ENCODE data around the gene ZNF599. TPM values are rescaled to one million over a fixed set of nuclear protein-coding genes. Genes with fewer than 3 reads are reported as not detected.

The ZNF599 gene
- polyA plus RNA-seq, 1 donor from 2014 or later = 14.9 TPM

- Histone ChIP-seq H4K20me1 (ENCODE audit: insufficient read depth) (no peaks in the 10 kb centered on the region), H2AFZ (ENCODE audit: low read depth, low read length) (no peak overlapping the region), H3K9me2 (ENCODE audit: insufficient read depth, low read length) (no peaks in the 10 kb centered on the region), H3K9ac (ENCODE audit: low read length) (no peak overlapping the region), H3K27me3 (ENCODE audit: insufficient read depth, low read depth, low read length) (no peaks in the 10 kb centered on the region), H3K4me3 (ENCODE audit: low read length) (no peak overlapping the region), H3K79me2 (replicated peaks; ENCODE audit: insufficient read depth, low read length) (no peaks in the 10 kb centered on the region), H3F3A (ENCODE audit: insufficient read depth, low read length, poor library complexity, severe bottlenecking) (no peaks in the 10 kb centered on the region), H3K4me2 (ENCODE audit: low read length) (no peak overlapping the region), H3K9me3 (ENCODE audit: low read length) (no peaks in the 10 kb centered on the region), H3K27ac (ENCODE audit: low read length) (no peak overlapping the region), H3K36me3 (ENCODE audit: insufficient read depth, low read length) (no peaks in the 10 kb centered on the region)
- TF ChIP-seq REST (IDR thresholded peaks at IDR 0.05; ENCODE audit: borderline replicate concordance) (no peak), EP300 (conservative IDR thresholded peaks at IDR 0.05; ENCODE audit: poor library complexity, severe bottlenecking) (no peak), SMC3 (conservative IDR thresholded peaks at IDR 0.05; ENCODE audit: poor library complexity) (no peak), EZH2 (IDR thresholded peaks at IDR 0.05; ENCODE audit: borderline replicate concordance, insufficient read depth, low read length, poor library complexity, severe bottlenecking) (no peak), RAD21 (conservative IDR thresholded peaks at IDR 0.05) (no peak), MXI1 (conservative IDR thresholded peaks at IDR 0.05; ENCODE audit: poor library complexity, severe bottlenecking) (no peak), CTCF (IDR thresholded peaks at IDR 0.05; ENCODE audit: poor library complexity, severe bottlenecking) (no peak), POLR2AphosphoS5 (IDR thresholded peaks at IDR 0.05) (no peak), TAF1 (IDR thresholded peaks at IDR 0.05; ENCODE audit: low read depth) (no peak)
These were observed 15.1 kb upstream of the ZNF599 start for GRCh38 chr19:34788074-34788473.

- Histone ChIP-seq H3K27ac (ENCODE audit: low read length) (no peak overlapping the region), H3K9me2 (ENCODE audit: insufficient read depth, low read length) (no peaks in the 10 kb centered on the region)
These were observed 14.2 kb upstream of the ZNF599 start for GRCh38 chr19:34787059-34787824.

More at GRCh38 chr19:34787059-34787824, 14.2 kb upstream of the ZNF599 start:
- Histone ChIP-seq H2AFZ (ENCODE audit: low read depth, low read length) (no peak overlapping the region), H3K79me2 (replicated peaks; ENCODE audit: insufficient read depth, low read length) (no peaks in the 10 kb centered on the region), H3K4me3 (ENCODE audit: low read length) (no peak overlapping the region), H3F3A (ENCODE audit: insufficient read depth, low read length, poor library complexity, severe bottlenecking) (no peaks in the 10 kb centered on the region), H3K36me3 (ENCODE audit: insufficient read depth, low read length) (no peaks in the 10 kb centered on the region), H4K20me1 (ENCODE audit: insufficient read depth) (no peaks in the 10 kb centered on the region), H3K9me3 (ENCODE audit: low read length) (no peaks in the 10 kb centered on the region), H3K27me3 (ENCODE audit: insufficient read depth, low read depth, low read length) (no peaks in the 10 kb centered on the region), H3K9ac (ENCODE audit: low read length) (no peak overlapping the region), H3K4me2 (ENCODE audit: low read length) (no peak overlapping the region)
- no peak for TF ChIP-seq REST (IDR thresholded peaks at IDR 0.05; ENCODE audit: borderline replicate concordance)
- TF ChIP-seq EP300 (conservative IDR thresholded peaks at IDR 0.05; ENCODE audit: poor library complexity, severe bottlenecking) = no peak
- no peak for TF ChIP-seq EZH2 (IDR thresholded peaks at IDR 0.05; ENCODE audit: borderline replicate concordance, insufficient read depth, low read length, poor library complexity, severe bottlenecking)
- TF ChIP-seq MXI1 (conservative IDR thresholded peaks at IDR 0.05; ENCODE audit: poor library complexity, severe bottlenecking) = no peak
- TF ChIP-seq SMC3 (conservative IDR thresholded peaks at IDR 0.05; ENCODE audit: poor library complexity) = no peak
- TF ChIP-seq TAF1 (IDR thresholded peaks at IDR 0.05; ENCODE audit: low read depth) = no peak
